ENCODE data around the gene ACVRL1.
"Not testable (repeated sequence)": the region's sequence is repeated elsewhere in the genome, so short reads cannot be mapped to it uniquely, and the experiment has no call there.

ACVRL1 gene

GRCh38 chr12:51874486-51874885 is 32.8 kb upstream of the ACVRL1 start:
- DNase-seq = no peak

- no peak for DNase-seq
Measured at GRCh38 chr12:51879102-51879501, 28.2 kb upstream of the ACVRL1 start.

- DNase-seq = no peak
Measured at GRCh38 chr12:51883295-51883694, 24.0 kb upstream of the ACVRL1 start.

GRCh38 chr12:51883998-51884675 is 23.2 kb upstream of the ACVRL1 start:
- no peak for DNase-seq

- DNase-seq = no peak
Measured at GRCh38 chr12:51884676-51885229, 22.6 kb upstream of the ACVRL1 start.

- not testable (repeated sequence) for DNase-seq
Measured at GRCh38 chr12:51885294-51886020, 21.8 kb upstream of the ACVRL1 start.

- DNase-seq = no peak
Measured at GRCh38 chr12:51886021-51886710, 21.1 kb upstream of the ACVRL1 start.

GRCh38 chr12:51887476-51888315 is 19.6 kb upstream of the ACVRL1 start, which contains the start of gene ANKRD33:
Gene ANKRD33 (plus strand): TSS chr12:51888103. CDS start chr12:51888187, 84 bp downstream.
- DNase-seq = peak; percentile 73

- no peak for DNase-seq
Measured at GRCh38 chr12:51888316-51889215, 18.7 kb upstream of the ACVRL1 start.

GRCh38 chr12:51889216-51890132 is 17.8 kb upstream of the ACVRL1 start:
- DNase-seq = no peak

GRCh38 chr12:51890133-51890464 is 17.2 kb upstream of the ACVRL1 start:
- DNase-seq = no peak

- no peak for DNase-seq
Measured at GRCh38 chr12:51890511-51891171, 16.7 kb upstream of the ACVRL1 start.

GRCh38 chr12:51891843-51892242 is 15.5 kb upstream of the ACVRL1 start:
- no peak for DNase-seq

- no peak for DNase-seq
Measured at GRCh38 chr12:51893786-51894185, 13.5 kb upstream of the ACVRL1 start.

- no peak for DNase-seq
Measured at GRCh38 chr12:51895378-51896135, 11.7 kb upstream of the ACVRL1 start.

- no peak for DNase-seq
Measured at GRCh38 chr12:51896236-51896635, 11.1 kb upstream of the ACVRL1 start.

- DNase-seq = no peak
Measured at GRCh38 chr12:51897181-51897580, 10.1 kb upstream of the ACVRL1 start.

GRCh38 chr12:51898506-51898905 is 8.8 kb upstream of the ACVRL1 start:
- no peak for DNase-seq

GRCh38 chr12:51898937-51899336 is 8.4 kb upstream of the ACVRL1 start:
- no peak for DNase-seq
